Medulla oblongata (tissue), 1 donor: Measurements from ENCODE around the gene TICAM2.
"Not testable (repeated sequence)": the region's sequence is repeated elsewhere in the genome, so short reads cannot be mapped to it uniquely, and the experiment has no call there.

Experiments
- DNase-seq: peaks from one replicate; pipeline ENCODE4 v3.0.0-alpha.2; 2015; ENCODE audit errors: extremely low spot score

The TICAM2 gene

GRCh38 chr5:115601701-115602590 lies at the start of gene TICAM2:
Gene TICAM2, minus strand, starts transcription at chr5:115602479. Its CDS starts 21,223 bp downstream, at chr5:115581256.
- peak; percentile 85 for DNase-seq

- no peak for DNase-seq
Measured at GRCh38 chr5:115649541-115649940, 47.3 kb upstream of the TICAM2 start.

GRCh38 chr5:115648056-115648455 lies 45.8 kb upstream of the TICAM2 start:
- no peak for DNase-seq

GRCh38 chr5:115645386-115645785 lies 43.1 kb upstream of the TICAM2 start:
- DNase-seq: not testable (repeated sequence)

GRCh38 chr5:115644046-115644445 lies 41.8 kb upstream of the TICAM2 start:
- DNase-seq: no peak

GRCh38 chr5:115641948-115642347 lies 39.7 kb upstream of the TICAM2 start:
- no peak for DNase-seq

- DNase-seq: no peak
Measured at GRCh38 chr5:115640274-115640673, 38.0 kb upstream of the TICAM2 start.

GRCh38 chr5:115639377-115639776 lies 37.1 kb upstream of the TICAM2 start:
- DNase-seq: no peak

GRCh38 chr5:115637507-115637906 lies 35.2 kb upstream of the TICAM2 start:
- no peak for DNase-seq

GRCh38 chr5:115636008-115636407 lies 33.7 kb upstream of the TICAM2 start:
- DNase-seq: no peak

- DNase-seq: peak; percentile 95
Measured at GRCh38 chr5:115634343-115635132, 32.3 kb upstream of the TICAM2 start.

- no peak for DNase-seq
Measured at GRCh38 chr5:115629903-115630302, 27.6 kb upstream of the TICAM2 start.

- DNase-seq: no peak
Measured at GRCh38 chr5:115627295-115627865, 25.1 kb upstream of the TICAM2 start.

- DNase-seq: no peak
Measured at GRCh38 chr5:115626445-115626823, 24.2 kb upstream of the TICAM2 start.

GRCh38 chr5:115625579-115626444 lies 23.5 kb upstream of the TICAM2 start, which contains the start of gene TMED7:
Gene TMED7, minus strand, starts transcription at chr5:115626036. Its CDS starts 244 bp downstream, at chr5:115625792.
- peak; percentile 99 for DNase-seq

- DNase-seq: no peak
Measured at GRCh38 chr5:115624994-115625393, 22.7 kb upstream of the TICAM2 start.

- DNase-seq: no peak
Measured at GRCh38 chr5:115623658-115624057, 21.4 kb upstream of the TICAM2 start.

GRCh38 chr5:115621365-115621900 lies 19.2 kb upstream of the TICAM2 start:
- DNase-seq: no peak

- DNase-seq: no peak
Measured at GRCh38 chr5:115616892-115617291, 14.6 kb upstream of the TICAM2 start.

- DNase-seq: no peak
Measured at GRCh38 chr5:115616472-115616871, 14.2 kb upstream of the TICAM2 start.

- no peak for DNase-seq
Measured at GRCh38 chr5:115611873-115612272, 9.6 kb upstream of the TICAM2 start.
